GM19395 (cell line): ENCODE data around the gene TEX48.

Source experiments
- ATAC-seq: cut with Tn5 transposase; IDR thresholded peaks from one replicate; pipeline ENCODE4 v1.9.1; 2021; ENCODE audit warnings: mild to moderate bottlenecking, moderate library complexity; ENCODE audit not compliant: unreplicated experiment

The TEX48 gene

GRCh38 chr9:114694146-114694545 is 12.2 kb upstream of the TEX48 start:
- no peak for ATAC-seq

GRCh38 chr9:114693248-114693855 is 11.4 kb upstream of the TEX48 start:
- ATAC-seq: no peak

GRCh38 chr9:114691956-114692295 is 9.9 kb upstream of the TEX48 start:
- ATAC-seq: no peak

- ATAC-seq: peak; percentile 58
These were observed 9.3 kb upstream of the TEX48 start for GRCh38 chr9:114691046-114691955.

- ATAC-seq: no peak
These were observed 8.3 kb upstream of the TEX48 start for GRCh38 chr9:114690308-114690707.

- no peak for ATAC-seq
These were observed 7.8 kb upstream of the TEX48 start for GRCh38 chr9:114689813-114690212.

- no peak for ATAC-seq
These were observed 7.1 kb upstream of the TEX48 start for GRCh38 chr9:114688909-114689610.

GRCh38 chr9:114688379-114688778 is 6.4 kb upstream of the TEX48 start:
- ATAC-seq: no peak

GRCh38 chr9:114687034-114687433 is 5.0 kb upstream of the TEX48 start:
- no peak for ATAC-seq

- no peak for ATAC-seq
These were observed 4.0 kb upstream of the TEX48 start for GRCh38 chr9:114685951-114686350.

- ATAC-seq: no peak
These were observed 2.0 kb upstream of the TEX48 start for GRCh38 chr9:114684036-114684435.

GRCh38 chr9:114682846-114683245 is 854 bp upstream of the TEX48 start:
- no peak for ATAC-seq

- no peak for ATAC-seq
These were observed 1.6 kb downstream of the TEX48 start for GRCh38 chr9:114680259-114681001.

- no peak for ATAC-seq
These were observed 3.2 kb downstream of the TEX48 start for GRCh38 chr9:114678795-114679194.

GRCh38 chr9:114678130-114678529 is 3.9 kb downstream of the TEX48 start:
- ATAC-seq: no peak

- ATAC-seq: no peak
These were observed 4.6 kb downstream of the TEX48 start for GRCh38 chr9:114677418-114677817.

GRCh38 chr9:114676901-114677300 is 5.1 kb downstream of the TEX48 start:
- no peak for ATAC-seq

- ATAC-seq: no peak
These were observed 7.0 kb downstream of the TEX48 start for GRCh38 chr9:114674798-114675540.

- no peak for ATAC-seq
These were observed 7.8 kb downstream of the TEX48 start for GRCh38 chr9:114674076-114674797.

GRCh38 chr9:114671605-114672004 is 10.4 kb downstream of the TEX48 start:
- ATAC-seq: no peak
